ENCODE measurements around the gene PTGIR. TPM values are rescaled to one million over a fixed set of nuclear protein-coding genes. Genes with fewer than 3 reads are reported as not detected.

PTGIR gene
- total and polyA plus RNA-seq, 10 of the 15 experiments (the other 5 are each of a cell fraction or from before 2014, with no cell fraction given), result 0.34 to 29.1 (median 9.9) TPM

DNA sequence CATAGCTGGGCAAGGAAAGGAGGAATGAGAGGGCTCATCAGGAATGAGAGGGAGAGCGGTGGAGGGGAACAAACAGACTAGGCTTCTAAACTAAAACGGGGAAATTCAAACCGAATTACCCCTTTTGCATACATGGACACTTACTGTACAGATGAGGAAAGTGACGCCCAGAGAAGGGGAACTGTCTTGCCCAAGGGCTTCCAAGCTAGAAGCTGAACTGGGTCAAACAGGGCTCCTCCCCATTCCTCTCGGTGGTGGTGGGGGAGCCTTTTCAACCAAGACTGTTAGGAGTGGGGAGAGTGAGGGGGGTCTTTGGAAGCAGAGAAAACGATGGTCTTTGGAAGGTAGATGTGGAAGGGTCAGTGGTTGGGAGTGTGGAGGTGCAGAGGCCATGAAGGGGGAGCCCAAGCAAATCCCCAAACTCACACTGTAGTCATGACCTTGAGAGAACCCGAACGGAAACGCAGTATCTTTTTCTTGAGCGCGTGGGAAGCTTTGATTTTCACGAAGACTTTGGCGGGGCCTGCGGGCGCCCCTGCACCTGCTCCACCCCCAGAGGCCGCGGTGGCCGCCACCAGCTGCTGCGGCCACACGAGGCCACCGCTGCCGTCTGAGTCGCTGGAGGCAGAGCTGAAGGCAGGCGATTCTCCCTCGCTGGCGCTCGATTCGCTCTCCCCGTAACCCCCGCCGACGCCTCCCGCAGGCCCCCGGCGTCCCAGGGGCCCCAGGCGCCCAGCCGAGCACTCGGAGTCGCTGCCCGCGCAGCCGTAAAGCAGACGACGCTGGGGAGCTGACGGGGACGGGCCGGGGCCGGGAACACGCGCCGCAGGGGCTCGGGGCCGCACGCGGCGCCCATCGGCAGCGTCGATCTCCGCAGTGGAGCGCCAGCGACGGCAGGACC is 23.4 kb upstream of the PTGIR start (continued):
- TF ChIP-seq BRCA1 (IDR thresholded peaks at IDR 0.05; ENCODE audit: low read depth, low read length) (no peak), PAX8 (IDR thresholded peaks at IDR 0.05) (no peak), NR2F1 (conservative IDR thresholded peaks at IDR 0.05) (peak; percentile 57; the same call in 1 of the 2 replicates), SRF (IDR thresholded peaks at IDR 0.05; ENCODE audit: low read depth in 2 of 2, low read length in 2 of 2) (no peak), YBX1 (IDR thresholded peaks at IDR 0.05) (no peak), POLR2AphosphoS2 (IDR thresholded peaks at IDR 0.05; ENCODE audit: low read depth, low read length) (no peak), PRDM15 (CRISPR knock-in tag; IDR thresholded peaks at IDR 0.05) (no peak), ZNF592 (IDR thresholded peaks at IDR 0.05) (no peak), RELB (IDR thresholded peaks at IDR 0.05; ENCODE audit: low read depth) (0 out of 2 replicates have a peak, but pooled peaks have one; percentile 27), ZNF274 (IDR thresholded peaks at IDR 0.05; ENCODE audit: insufficient read depth, insufficient read length) (no peak), BACH1 (IDR thresholded peaks at IDR 0.05; ENCODE audit: borderline replicate concordance) (no peak; the same call in 1 of the 2 replicates), GABPA (IDR thresholded peaks at IDR 0.05; ENCODE audit: low read depth) (no peak), SUPT20H (IDR thresholded peaks at IDR 0.05; ENCODE audit: borderline replicate concordance, control insufficient read depth, low read depth, low read length) (no peak)
- TF ChIP-seq, protein P1, sequence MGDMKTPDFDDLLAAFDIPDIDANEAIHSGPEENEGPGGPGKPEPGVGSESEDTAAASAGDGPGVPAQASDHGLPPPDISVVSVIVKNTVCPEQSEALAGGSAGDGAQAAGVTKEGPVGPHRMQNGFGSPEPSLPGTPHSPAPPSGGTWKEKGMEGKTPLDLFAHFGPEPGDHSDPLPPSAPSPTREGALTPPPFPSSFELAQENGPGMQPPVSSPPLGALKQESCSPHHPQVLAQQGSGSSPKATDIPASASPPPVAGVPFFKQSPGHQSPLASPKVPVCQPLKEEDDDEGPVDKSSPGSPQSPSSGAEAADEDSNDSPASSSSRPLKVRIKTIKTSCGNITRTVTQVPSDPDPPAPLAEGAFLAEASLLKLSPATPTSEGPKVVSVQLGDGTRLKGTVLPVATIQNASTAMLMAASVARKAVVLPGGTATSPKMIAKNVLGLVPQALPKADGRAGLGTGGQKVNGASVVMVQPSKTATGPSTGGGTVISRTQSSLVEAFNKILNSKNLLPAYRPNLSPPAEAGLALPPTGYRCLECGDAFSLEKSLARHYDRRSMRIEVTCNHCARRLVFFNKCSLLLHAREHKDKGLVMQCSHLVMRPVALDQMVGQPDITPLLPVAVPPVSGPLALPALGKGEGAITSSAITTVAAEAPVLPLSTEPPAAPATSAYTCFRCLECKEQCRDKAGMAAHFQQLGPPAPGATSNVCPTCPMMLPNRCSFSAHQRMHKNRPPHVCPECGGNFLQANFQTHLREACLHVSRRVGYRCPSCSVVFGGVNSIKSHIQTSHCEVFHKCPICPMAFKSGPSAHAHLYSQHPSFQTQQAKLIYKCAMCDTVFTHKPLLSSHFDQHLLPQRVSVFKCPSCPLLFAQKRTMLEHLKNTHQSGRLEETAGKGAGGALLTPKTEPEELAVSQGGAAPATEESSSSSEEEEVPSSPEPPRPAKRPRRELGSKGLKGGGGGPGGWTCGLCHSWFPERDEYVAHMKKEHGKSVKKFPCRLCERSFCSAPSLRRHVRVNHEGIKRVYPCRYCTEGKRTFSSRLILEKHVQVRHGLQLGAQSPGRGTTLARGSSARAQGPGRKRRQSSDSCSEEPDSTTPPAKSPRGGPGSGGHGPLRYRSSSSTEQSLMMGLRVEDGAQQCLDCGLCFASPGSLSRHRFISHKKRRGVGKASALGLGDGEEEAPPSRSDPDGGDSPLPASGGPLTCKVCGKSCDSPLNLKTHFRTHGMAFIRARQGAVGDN (IDR thresholded peaks at IDR 0.05), result peak; percentile 68; the same call in 1 of the 2 replicates

Data from GM12878 (cell line).